Mesendoderm (in vitro differentiated cells): ENCODE measurements around the gene NFKBIA.

Experiments used
- DNase-seq: peaks from one replicate; pipeline ENCODE4 v3.0.0; 2013
- H2AK5ac ChIP-seq: 2 replicates; pipeline ENCODE4 v1.6.1; 2013; ENCODE audit warnings: low read length, inconsistent platforms
- H2BK120ac ChIP-seq: 2 replicates; pipeline ENCODE4 v1.6.1; 2013; ENCODE audit warnings: low read depth, mild to moderate bottlenecking, low read length, moderate library complexity, mixed read lengths
- H2BK15ac ChIP-seq: replicated peaks from 2 replicates; pipeline ENCODE4 v1.6.1; 2013; ENCODE audit warnings: low read depth, mild to moderate bottlenecking, moderate library complexity
- H2BK5ac ChIP-seq: 2 replicates; pipeline ENCODE4 v1.6.1; 2013; ENCODE audit warnings: low read length, inconsistent platforms
- H3K18ac ChIP-seq: 2 replicates; pipeline ENCODE4 v1.6.1; 2013; ENCODE audit warnings: mild to moderate bottlenecking, low read length, mixed read lengths
- H3K23ac ChIP-seq: one replicate; pipeline ENCODE4 v1.6.1; 2013; ENCODE audit warnings: low read length
- H3K27ac ChIP-seq: 2 replicates; pipeline ENCODE4 v1.5.1; 2013; ENCODE audit warnings: low read depth, mild to moderate bottlenecking, inconsistent platforms, low read length, moderate library complexity
- H3K27me3 ChIP-seq: 2 replicates; pipeline ENCODE4 v1.6.1; 2013; ENCODE audit warnings: low read length, control low read depth, mild to moderate bottlenecking, inconsistent platforms; ENCODE audit not compliant: insufficient read depth, poor library complexity
- H3K36me3 ChIP-seq: 2 replicates; pipeline ENCODE4 v1.6.1; 2013; ENCODE audit warnings: low read length, inconsistent platforms; ENCODE audit not compliant: control insufficient read depth, insufficient read depth
- H3K4ac ChIP-seq: one replicate; pipeline ENCODE4 v1.6.1; 2013; ENCODE audit warnings: low read depth, mild to moderate bottlenecking, low read length, moderate library complexity
- H3K4me1 ChIP-seq: 2 replicates; pipeline ENCODE4 v1.6.1; 2013; ENCODE audit warnings: low read depth, low read length, inconsistent platforms; ENCODE audit not compliant: control insufficient read depth
- H3K4me2 ChIP-seq: 2 replicates; pipeline ENCODE4 v1.6.1; 2013; ENCODE audit warnings: low read length
- H3K4me3 ChIP-seq: 2 replicates; pipeline ENCODE4 v1.5.1; 2013; ENCODE audit warnings: mild to moderate bottlenecking, low read length
- H3K56ac ChIP-seq: one replicate; pipeline ENCODE4 v1.6.1; 2013; ENCODE audit warnings: low read length
- H3K79me1 ChIP-seq: 2 replicates; pipeline ENCODE4 v1.6.1; 2013; ENCODE audit warnings: low read length, inconsistent platforms
- H3K79me2 ChIP-seq: 2 replicates; pipeline ENCODE4 v1.6.1; 2013; ENCODE audit warnings: mild to moderate bottlenecking, low read length; ENCODE audit not compliant: control insufficient read depth, insufficient read depth
- H3K9ac ChIP-seq: 2 replicates; pipeline ENCODE4 v1.6.1; 2013; ENCODE audit warnings: low read length, inconsistent platforms
- H4K5ac ChIP-seq: one replicate; pipeline ENCODE4 v1.6.1; 2013; ENCODE audit warnings: low read length
- H4K8ac ChIP-seq: one replicate; pipeline ENCODE4 v1.6.1; 2013; ENCODE audit warnings: low read depth, mild to moderate bottlenecking, control low read depth, low read length, moderate library complexity
- WGBS: extraction: QIAGEN DNeasy Blood & Tissue Kit; methylation state at CpG from one replicate; pipeline ENCODE4 v1.1.7; 2013; ENCODE audit warnings: low lambda C conversion rate, missing lambda C conversion rate; ENCODE audit not compliant: insufficient coverage; ENCODE audit errors: extremely low coverage; 5-methylcytosine and 5-hydroxymethylcytosine counted together

NFKBIA gene

DNA sequence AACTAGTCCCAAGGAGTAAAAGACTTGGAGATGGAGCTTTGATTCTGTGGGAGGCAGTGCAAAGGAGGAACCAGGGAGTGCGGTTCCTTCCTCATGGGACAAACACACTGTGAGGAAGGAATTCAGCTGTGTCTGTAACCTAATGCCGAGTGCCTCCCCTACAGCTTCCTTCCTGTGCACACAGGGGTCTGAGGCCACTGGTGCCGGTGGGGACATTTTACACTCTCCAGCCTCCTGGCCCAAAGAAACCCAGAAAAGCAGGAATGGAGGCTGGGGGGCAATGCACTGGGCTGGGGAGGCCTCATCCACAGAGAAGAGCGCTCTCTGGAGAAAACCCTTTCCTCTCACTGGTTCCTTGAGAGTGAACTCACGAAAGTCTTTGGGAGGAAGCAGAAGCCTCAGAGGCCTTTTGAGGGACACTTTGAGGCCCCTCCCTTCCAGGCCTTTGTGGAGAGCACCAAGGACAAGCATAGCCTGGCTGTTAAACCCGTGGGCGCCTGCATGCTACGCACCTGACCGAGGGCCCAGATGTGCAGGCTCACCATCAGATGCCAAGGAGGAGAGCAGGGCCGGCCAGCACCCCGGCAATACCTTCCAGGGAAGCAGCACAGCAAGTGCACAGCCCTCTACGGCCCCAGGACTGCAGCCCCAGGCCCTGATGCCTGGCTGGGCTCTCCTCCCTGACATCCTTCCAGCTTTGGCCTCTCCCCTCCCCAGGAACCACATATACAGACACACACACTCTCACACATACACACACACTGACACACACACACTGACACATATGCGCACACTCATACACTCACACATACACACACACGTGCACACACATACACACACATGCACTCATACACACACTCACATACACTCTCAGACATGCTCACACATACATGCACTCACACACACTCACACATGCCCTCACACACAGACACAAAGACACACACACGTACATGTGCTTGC is 52.0 kb downstream of the NFKBIA start:
- Histone ChIP-seq H2BK5ac (peak overlapping the region; percentile 90), H3K79me1 (no peaks in the 10 kb centered on the region), H3K18ac (peak overlapping the region; percentile 44), H3K4me1 (peaks cover 15% of the 10 kb centered on the region), H3K4me2 (no peak overlapping the region), H2BK15ac (no peak overlapping the region), H3K56ac (peak overlapping the region; percentile 83), H2AK5ac (peak overlapping the region; percentile 99), H3K9ac (peak overlapping the region; percentile 12), H3K4me3 (no peak overlapping the region), H3K4ac (no peak overlapping the region), H4K5ac (no peak overlapping the region), H3K79me2 (no peaks in the 10 kb centered on the region), H3K27ac (peak overlapping the region; percentile 49), H3K27me3 (no peaks in the 10 kb centered on the region), H3K23ac (peak overlapping the region; percentile 33), H3K36me3 (no peaks in the 10 kb centered on the region), H2BK120ac (no peak overlapping the region), H4K8ac (no peak overlapping the region)
- peak; percentile 51 for DNase-seq
- WGBS: no CpG with 5 or more reads among the region's 15 CpGs

DNA sequence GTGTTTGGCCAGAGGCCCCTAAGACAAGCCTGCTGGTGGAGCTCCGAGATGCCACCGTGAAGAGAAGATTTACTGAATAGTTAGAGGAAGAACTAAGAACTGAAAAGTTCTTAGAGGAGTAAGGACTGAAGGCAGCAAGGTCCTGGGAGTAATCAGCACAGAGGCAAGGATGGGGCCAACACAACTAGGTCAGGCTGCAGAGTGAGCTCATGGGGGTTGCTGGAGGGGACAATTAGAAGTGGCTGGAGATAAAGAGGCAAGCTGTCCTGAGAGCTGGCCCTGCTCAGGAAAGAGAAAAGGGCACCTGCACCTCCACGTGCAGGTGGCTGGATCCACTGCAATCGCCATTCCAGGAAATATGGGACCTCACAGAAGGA is 52.7 kb downstream of the NFKBIA start:
- Histone ChIP-seq H3K4ac (peak overlapping the region; percentile 49), H3K4me3 (no peak overlapping the region), H3K27ac (peak overlapping the region; percentile 49), H3K27me3 (no peaks in the 10 kb centered on the region), H4K8ac (no peak overlapping the region), H3K4me2 (no peak overlapping the region), H2AK5ac (peak overlapping the region; percentile 72), H3K4me1 (peaks cover 21% of the 10 kb centered on the region), H3K9ac (peak overlapping the region; percentile 12), H2BK5ac (peak overlapping the region; percentile 36), H3K56ac (peak overlapping the region; percentile 83), H2BK15ac (no peak overlapping the region), H3K36me3 (no peaks in the 10 kb centered on the region), H3K79me2 (no peaks in the 10 kb centered on the region), H3K79me1 (no peaks in the 10 kb centered on the region), H2BK120ac (peak overlapping the region; percentile 0), H3K18ac (peak overlapping the region; percentile 72), H4K5ac (no peak overlapping the region), H3K23ac (no peak overlapping the region)
- no CpG with 5 or more reads among the region's 4 CpGs for WGBS
- peak; percentile 49 for DNase-seq
